Measurements from ENCODE around the gene CDC42. TPM values are rescaled to one million over a fixed set of nuclear protein-coding genes. Genes with fewer than 3 reads are reported as not detected.

CDC42 gene
- total and polyA plus RNA-seq, 7 experiments from 2014 or later = 186 to 427 (median 305) TPM

Other genes starting within 250 kb of the CDC42 start
- gene LDLRAD2, start 240.4 kb upstream of the CDC42 start, total RNA-seq = under 1 TPM in 2 of 5 experiments, not detected in 3; 0.66 to 0.86 TPM
- gene LDLRAD2, start 240.4 kb upstream of the CDC42 start, polyA plus RNA-seq = not detected
- 10 to 100 TPM in 3 of 5 experiments, 1 to 10 TPM in 2; 8.0 to 20.8 (median 10.0) TPM for gene HSPG2, start 115.4 kb upstream of the CDC42 start, total RNA-seq
- gene HSPG2, start 115.4 kb upstream of the CDC42 start, polyA plus RNA-seq = 1 to 10 TPM; 1.0 TPM
- not detected for gene CELA3B, start 75.7 kb upstream of the CDC42 start, total RNA-seq
- gene CELA3B, start 75.7 kb upstream of the CDC42 start, polyA plus RNA-seq = not detected
- not detected for gene CELA3A, start 51.1 kb upstream of the CDC42 start, total RNA-seq
- not detected for gene CELA3A, start 51.1 kb upstream of the CDC42 start, polyA plus RNA-seq
- not detected for gene WNT4, start 90.4 kb downstream of the CDC42 start, total RNA-seq
- under 1 TPM in 1 of 2 donors, not detected in 1; 0.05 TPM for gene WNT4, start 90.4 kb downstream of the CDC42 start, polyA plus RNA-seq

Data from naive thymus-derived CD4-positive, alpha-beta T cell (primary cell).